Measurements from ENCODE around the gene PCDH9. TPM values are rescaled to one million over a fixed set of nuclear protein-coding genes. Genes with fewer than 3 reads are reported as not detected.

PCDH9 gene
- polyA plus RNA-seq, 3 donors, result 0.03 TPM; not detected in 1

DNA sequence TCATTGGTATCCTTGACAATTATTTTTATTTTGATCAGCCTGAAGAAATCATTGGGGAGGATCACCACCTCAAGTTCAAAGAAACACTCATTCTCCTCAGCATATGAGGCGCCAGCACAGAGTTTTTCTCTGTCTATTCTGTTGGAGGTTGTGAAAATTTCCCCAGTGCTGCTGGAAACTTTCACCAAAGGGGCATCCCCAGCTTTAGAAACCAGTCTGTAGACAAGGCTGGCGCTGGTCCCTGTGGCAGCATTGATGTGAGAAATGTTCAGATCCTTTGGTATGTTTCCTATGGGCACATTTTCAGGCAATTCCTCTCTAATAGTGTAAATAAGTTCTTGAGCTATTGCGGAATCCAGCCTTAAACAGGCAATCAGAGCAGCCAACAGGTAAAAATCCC lies 2.1 kb downstream of the PCDH9 start:
- peaks cover 24 to 26% (median 26%) of the 10 kb centered on the region in 3 donors for H3K27me3 Mint-ChIP-seq (ENCODE audit: low read depth in 3 of 3)
- no peaks in the 10 kb centered on the region for H4K20me1 ChIP-seq (ENCODE audit: insufficient read depth, low read length)
- H3K79me2 ChIP-seq (ENCODE audit: insufficient read depth, low read length), result no peaks in the 10 kb centered on the region
- no peak overlapping the region for H3K9ac ChIP-seq (ENCODE audit: insufficient read depth, low read length, poor library complexity, severe bottlenecking)
- H3K27ac Mint-ChIP-seq, result no peak overlapping the region
- no peak overlapping the region for H3K27ac ChIP-seq (ENCODE audit: low read depth in 1 of 2, low read length in 2 of 2)
- no peaks in the 10 kb centered on the region for H3K36me3 ChIP-seq (replicated peaks in 1 of 2; ENCODE audit: control insufficient read depth in 1 of 2, insufficient read depth in 2 of 2, low read length in 2 of 2)
- no peaks in the 10 kb centered on the region for H3K9me3 ChIP-seq (replicated peaks in 1 of 2; ENCODE audit: control insufficient read depth in 1 of 2, insufficient read depth in 1 of 2, low read length in 2 of 2)
- no peak overlapping the region for H3K4me2 ChIP-seq (replicated peaks; ENCODE audit: extremely low read depth, low read length, poor library complexity, severe bottlenecking)
- H3K9me3 Mint-ChIP-seq, result peaks cover 0 to 3% (median 0%) of the 10 kb centered on the region in 7 donors
- no peak overlapping the region for H2AFZ ChIP-seq (ENCODE audit: insufficient read depth, low read depth, low read length, poor library complexity, severe bottlenecking)
- H3K27me3 ChIP-seq (ENCODE audit: control insufficient read depth in 2 of 2, insufficient read depth in 2 of 2, low read length in 2 of 2), result peaks cover 52 to 54% of the 10 kb centered on the region in 2 donors
- peaks cover 16 to 25% of the 10 kb centered on the region in 2 donors for H3K4me1 ChIP-seq (ENCODE audit: control insufficient read depth in 1 of 2, insufficient read depth in 2 of 2, low read length in 2 of 2)
- TF ChIP-seq, protein P1, sequence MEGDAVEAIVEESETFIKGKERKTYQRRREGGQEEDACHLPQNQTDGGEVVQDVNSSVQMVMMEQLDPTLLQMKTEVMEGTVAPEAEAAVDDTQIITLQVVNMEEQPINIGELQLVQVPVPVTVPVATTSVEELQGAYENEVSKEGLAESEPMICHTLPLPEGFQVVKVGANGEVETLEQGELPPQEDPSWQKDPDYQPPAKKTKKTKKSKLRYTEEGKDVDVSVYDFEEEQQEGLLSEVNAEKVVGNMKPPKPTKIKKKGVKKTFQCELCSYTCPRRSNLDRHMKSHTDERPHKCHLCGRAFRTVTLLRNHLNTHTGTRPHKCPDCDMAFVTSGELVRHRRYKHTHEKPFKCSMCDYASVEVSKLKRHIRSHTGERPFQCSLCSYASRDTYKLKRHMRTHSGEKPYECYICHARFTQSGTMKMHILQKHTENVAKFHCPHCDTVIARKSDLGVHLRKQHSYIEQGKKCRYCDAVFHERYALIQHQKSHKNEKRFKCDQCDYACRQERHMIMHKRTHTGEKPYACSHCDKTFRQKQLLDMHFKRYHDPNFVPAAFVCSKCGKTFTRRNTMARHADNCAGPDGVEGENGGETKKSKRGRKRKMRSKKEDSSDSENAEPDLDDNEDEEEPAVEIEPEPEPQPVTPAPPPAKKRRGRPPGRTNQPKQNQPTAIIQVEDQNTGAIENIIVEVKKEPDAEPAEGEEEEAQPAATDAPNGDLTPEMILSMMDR (IDR thresholded peaks at IDR 0.05), result no peak
- intact Hi-C loops (cut with micrococcal nuclease), result no loop called here
- no peak overlapping the region for H3K4me3 ChIP-seq (replicated peaks in 1 of 3; ENCODE audit: low read depth in 2 of 3, low read length in 3 of 3)
- no peak for DNase-seq
- H3K4me3 Mint-ChIP-seq, result peak overlapping the region in 1 of 2 donors; percentile 6
- peaks cover 16% of the 10 kb centered on the region for H3K4me1 Mint-ChIP-seq
- H3K36me3 Mint-ChIP-seq, result no peaks in the 10 kb centered on the region
- no CpG with 5 or more reads among the region's 3 CpGs for WGBS (ENCODE audit: insufficient coverage)

DNA sequence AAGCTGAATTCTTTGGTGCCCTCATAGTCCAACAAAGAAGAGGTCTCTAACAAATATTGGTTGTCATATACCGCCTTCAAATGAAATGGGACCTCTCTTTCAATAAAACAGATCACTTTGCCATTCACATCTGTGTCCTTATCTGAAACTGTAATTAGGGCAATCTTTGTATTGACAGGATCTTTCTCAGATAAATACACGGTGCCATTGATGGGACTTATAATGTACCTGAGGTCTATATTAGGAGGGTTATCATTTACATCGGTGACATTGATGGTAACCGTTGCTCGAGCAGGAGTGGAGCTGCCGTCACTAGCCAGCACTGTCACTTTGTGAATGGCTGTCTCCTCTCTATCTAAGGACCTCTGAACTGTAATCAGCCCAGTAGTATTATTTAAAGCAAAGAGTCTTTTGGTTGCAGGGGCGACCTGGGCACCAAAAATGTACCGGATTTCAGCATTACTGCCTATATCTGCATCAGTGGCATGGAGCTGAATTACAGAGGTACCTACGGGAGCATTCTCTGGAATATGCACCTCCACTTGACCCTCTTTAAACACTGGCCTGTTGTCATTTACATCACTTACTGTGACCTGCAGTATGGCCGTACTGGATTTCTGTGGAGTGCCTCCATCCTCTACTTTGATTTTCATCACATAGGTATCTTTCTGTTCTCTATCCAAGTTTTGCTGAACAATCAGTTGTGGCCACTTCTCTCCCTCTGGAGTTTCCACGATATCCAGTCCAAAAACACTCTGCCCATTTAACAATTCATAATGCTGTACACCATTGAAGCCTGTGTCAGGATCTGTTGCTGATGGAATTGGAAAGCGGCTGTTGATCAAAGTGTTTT lies 2.8 kb downstream of the PCDH9 start:
- H3K9ac ChIP-seq (ENCODE audit: insufficient read depth, low read length, poor library complexity, severe bottlenecking), result no peak overlapping the region
- no peaks in the 10 kb centered on the region for H3K36me3 ChIP-seq (replicated peaks in 1 of 2; ENCODE audit: control insufficient read depth in 1 of 2, insufficient read depth in 2 of 2, low read length in 2 of 2)
- no peak overlapping the region for H3K27ac ChIP-seq (ENCODE audit: low read depth in 1 of 2, low read length in 2 of 2)
- H3K9me3 ChIP-seq (replicated peaks in 1 of 2; ENCODE audit: control insufficient read depth in 1 of 2, insufficient read depth in 1 of 2, low read length in 2 of 2), result no peaks in the 10 kb centered on the region
- H3K27me3 Mint-ChIP-seq (ENCODE audit: low read depth in 3 of 3), result peaks cover 19 to 22% (median 21%) of the 10 kb centered on the region in 3 donors
- H3K4me1 ChIP-seq (ENCODE audit: control insufficient read depth in 1 of 2, insufficient read depth in 2 of 2, low read length in 2 of 2), result peaks cover 16 to 25% of the 10 kb centered on the region in 2 donors
- H2AFZ ChIP-seq (ENCODE audit: insufficient read depth, low read depth, low read length, poor library complexity, severe bottlenecking), result no peak overlapping the region
- intact Hi-C loops (cut with micrococcal nuclease), result no loop called here
- H3K27me3 ChIP-seq (ENCODE audit: control insufficient read depth in 2 of 2, insufficient read depth in 2 of 2, low read length in 2 of 2), result peaks cover 47 to 48% of the 10 kb centered on the region in 2 donors
- H3K9me3 Mint-ChIP-seq, result peaks cover 0 to 3% (median 0%) of the 10 kb centered on the region in 7 donors
- peaks cover 16% of the 10 kb centered on the region for H3K4me1 Mint-ChIP-seq
- no peak overlapping the region for H3K27ac Mint-ChIP-seq
- TF ChIP-seq, protein P1 (IDR thresholded peaks at IDR 0.05), result no peak
- H3K4me3 ChIP-seq (replicated peaks in 1 of 3; ENCODE audit: low read depth in 2 of 3, low read length in 3 of 3), result no peak overlapping the region
- no peak overlapping the region for H3K4me2 ChIP-seq (replicated peaks; ENCODE audit: extremely low read depth, low read length, poor library complexity, severe bottlenecking)
- no peaks in the 10 kb centered on the region for H4K20me1 ChIP-seq (ENCODE audit: insufficient read depth, low read length)
- H3K36me3 Mint-ChIP-seq, result no peaks in the 10 kb centered on the region
- peak overlapping the region in 1 of 2 donors; percentile 6 for H3K4me3 Mint-ChIP-seq
- H3K79me2 ChIP-seq (ENCODE audit: insufficient read depth, low read length), result no peaks in the 10 kb centered on the region
- DNase-seq, result no peak
- 96% methylated on average over 4 of the region's 12 CpGs for WGBS (ENCODE audit: insufficient coverage)
